ENCODE results near the gene TGFB3. TPM values are rescaled to one million over a fixed set of nuclear protein-coding genes. Genes with fewer than 3 reads are reported as not detected.

Gene TGFB3
- total and polyA plus RNA-seq, 9 donors: 5.7 to 23.7 (median 16.4) TPM

- Histone ChIP-seq H3K27ac (no peak overlapping the region), H3K9me3 (no peaks in the 10 kb centered on the region), H3K27me3 (no peaks in the 10 kb centered on the region), H3K4me1 (ENCODE audit: insufficient read depth) (no peaks in the 10 kb centered on the region), H3K36me3 (no peaks in the 10 kb centered on the region), H3K4me3 (no peak overlapping the region)
- TF ChIP-seq POLR2A (IDR thresholded peaks at IDR 0.05): no peak
- TF ChIP-seq, protein P1, sequence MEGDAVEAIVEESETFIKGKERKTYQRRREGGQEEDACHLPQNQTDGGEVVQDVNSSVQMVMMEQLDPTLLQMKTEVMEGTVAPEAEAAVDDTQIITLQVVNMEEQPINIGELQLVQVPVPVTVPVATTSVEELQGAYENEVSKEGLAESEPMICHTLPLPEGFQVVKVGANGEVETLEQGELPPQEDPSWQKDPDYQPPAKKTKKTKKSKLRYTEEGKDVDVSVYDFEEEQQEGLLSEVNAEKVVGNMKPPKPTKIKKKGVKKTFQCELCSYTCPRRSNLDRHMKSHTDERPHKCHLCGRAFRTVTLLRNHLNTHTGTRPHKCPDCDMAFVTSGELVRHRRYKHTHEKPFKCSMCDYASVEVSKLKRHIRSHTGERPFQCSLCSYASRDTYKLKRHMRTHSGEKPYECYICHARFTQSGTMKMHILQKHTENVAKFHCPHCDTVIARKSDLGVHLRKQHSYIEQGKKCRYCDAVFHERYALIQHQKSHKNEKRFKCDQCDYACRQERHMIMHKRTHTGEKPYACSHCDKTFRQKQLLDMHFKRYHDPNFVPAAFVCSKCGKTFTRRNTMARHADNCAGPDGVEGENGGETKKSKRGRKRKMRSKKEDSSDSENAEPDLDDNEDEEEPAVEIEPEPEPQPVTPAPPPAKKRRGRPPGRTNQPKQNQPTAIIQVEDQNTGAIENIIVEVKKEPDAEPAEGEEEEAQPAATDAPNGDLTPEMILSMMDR (IDR thresholded peaks at IDR 0.05): no peak
- no peak for TF ChIP-seq EP300 (IDR thresholded peaks at IDR 0.05)
- 72 to 79% (median 75%) methylated on average over 7 of the region's 7 CpGs for WGBS, 3 donors
- intact Hi-C loops (cut with DNase I): no loop called here
- no peak for DNase-seq
Observed at GRCh38 chr14:75911883-75912282, 69.9 kb downstream of the TGFB3 start.

- H3K9me3 ChIP-seq: no peaks in the 10 kb centered on the region
- no peak for TF ChIP-seq EP300 (IDR thresholded peaks at IDR 0.05)
- TF ChIP-seq POLR2A (IDR thresholded peaks at IDR 0.05): no peak
- TF ChIP-seq, protein P1 (IDR thresholded peaks at IDR 0.05): no peak
- intact Hi-C loops (cut with DNase I): no loop called here
- no peak overlapping the region for H3K27ac ChIP-seq
- WGBS, 3 donors: 88 to 90% (median 88%) methylated on average over 2 of the region's 2 CpGs
- no peak for DNase-seq
- H3K36me3 ChIP-seq: no peaks in the 10 kb centered on the region
- H3K4me3 ChIP-seq: no peak overlapping the region
- no peaks in the 10 kb centered on the region for H3K27me3 ChIP-seq
- peaks cover 4% of the 10 kb centered on the region for H3K4me1 ChIP-seq (ENCODE audit: insufficient read depth)
Observed at GRCh38 chr14:75910048-75910447, 71.7 kb downstream of the TGFB3 start.

DNA sequence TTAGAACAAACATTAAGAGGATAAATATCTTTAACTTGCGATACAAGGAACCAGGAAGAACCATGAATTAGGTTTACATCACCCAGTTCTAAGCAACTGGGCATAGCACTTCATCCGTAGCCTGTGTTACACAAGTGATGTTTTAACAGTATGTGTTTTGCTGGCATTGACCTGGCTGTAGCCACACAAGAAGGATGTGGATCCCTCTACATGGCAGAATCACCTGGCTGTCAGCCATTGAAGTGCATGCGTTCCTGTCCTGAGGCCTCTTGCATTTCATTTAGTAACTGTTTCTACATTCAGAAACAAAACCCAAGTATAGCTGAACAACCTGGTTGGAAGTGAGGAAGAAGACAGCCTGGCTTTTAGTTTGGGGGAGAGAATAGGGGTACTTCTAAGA lies 72.2 kb downstream of the TGFB3 start:
- TF ChIP-seq, protein P1 (IDR thresholded peaks at IDR 0.05): no peak
- TF ChIP-seq POLR2A (IDR thresholded peaks at IDR 0.05) (no peak), EP300 (IDR thresholded peaks at IDR 0.05) (no peak)
- no peaks in the 10 kb centered on the region for H3K27me3 ChIP-seq
- no peaks in the 10 kb centered on the region for H3K36me3 ChIP-seq
- H3K9me3 ChIP-seq: no peaks in the 10 kb centered on the region
- intact Hi-C loops (cut with DNase I): loop anchor here in 2 of 4 donors (5.0 to 10.0 kb wide), 3 partner anchors 68 to 195 kb away; partner anchors contain the start of gene TGFB3 (in 1 of the 2)
- peaks cover 4% of the 10 kb centered on the region for H3K4me1 ChIP-seq (ENCODE audit: insufficient read depth)
- no peak for DNase-seq
- 85 to 92% (median 90%) methylated on average over 3 of the region's 3 CpGs for WGBS, 3 donors
- H3K4me3 ChIP-seq: no peak overlapping the region
- no peak overlapping the region for H3K27ac ChIP-seq

Other genes with a start within 250 kb of the TGFB3 start
- 10 to 100 TPM; 23.7 to 48.8 (median 30.2) TPM for gene IFT43, start 3.8 kb upstream of the TGFB3 start, total RNA-seq
- gene IFT43, start 3.8 kb upstream of the TGFB3 start, polyA plus RNA-seq: 10 to 100 TPM; 14.2 to 33.0 TPM
- gene GPATCH2L, start 169.9 kb upstream of the TGFB3 start, total RNA-seq: 10 to 100 TPM; 32.5 to 52.5 (median 38.0) TPM
- 10 to 100 TPM in 1 of 2 donors, 1 to 10 TPM in 1; 7.0 to 15.3 TPM for gene GPATCH2L, start 169.9 kb upstream of the TGFB3 start, polyA plus RNA-seq